GM20000 (cell line): ENCODE measurements around the gene ADCY3.

ENCODE experiments used
- DNase-seq: peaks from one replicate; pipeline ENCODE4 v3.0.0; 2012; ENCODE audit warnings: low spot score
- TF ChIP-seq, protein P1 (sequence below): IDR thresholded peaks from 2 replicates; pipeline ENCODE4 v1.5.1; 2012; ENCODE audit warnings: mild to moderate bottlenecking, control low read depth; ENCODE audit errors: extremely low read depth, missing control alignments

Gene ADCY3

DNA sequence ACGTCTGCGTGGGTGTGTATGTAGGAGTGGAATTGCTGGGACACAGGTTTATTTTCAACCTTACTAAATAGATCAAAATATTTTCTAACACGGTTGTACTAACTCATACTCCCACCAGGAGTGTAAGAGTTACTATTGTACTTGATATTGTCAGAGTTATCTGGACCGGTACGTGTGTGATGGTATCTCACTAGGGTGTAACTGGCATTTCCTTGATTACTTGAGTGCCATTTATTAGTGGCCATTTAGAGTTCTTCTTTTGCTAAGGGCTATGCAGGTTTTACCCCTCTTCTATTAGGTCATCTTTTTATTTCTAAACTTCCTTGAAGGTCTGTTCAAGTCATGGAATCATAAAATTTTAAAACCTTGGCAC is 93.3 kb downstream of the ADCY3 start:
- DNase-seq: no peak
- TF ChIP-seq, protein P1, sequence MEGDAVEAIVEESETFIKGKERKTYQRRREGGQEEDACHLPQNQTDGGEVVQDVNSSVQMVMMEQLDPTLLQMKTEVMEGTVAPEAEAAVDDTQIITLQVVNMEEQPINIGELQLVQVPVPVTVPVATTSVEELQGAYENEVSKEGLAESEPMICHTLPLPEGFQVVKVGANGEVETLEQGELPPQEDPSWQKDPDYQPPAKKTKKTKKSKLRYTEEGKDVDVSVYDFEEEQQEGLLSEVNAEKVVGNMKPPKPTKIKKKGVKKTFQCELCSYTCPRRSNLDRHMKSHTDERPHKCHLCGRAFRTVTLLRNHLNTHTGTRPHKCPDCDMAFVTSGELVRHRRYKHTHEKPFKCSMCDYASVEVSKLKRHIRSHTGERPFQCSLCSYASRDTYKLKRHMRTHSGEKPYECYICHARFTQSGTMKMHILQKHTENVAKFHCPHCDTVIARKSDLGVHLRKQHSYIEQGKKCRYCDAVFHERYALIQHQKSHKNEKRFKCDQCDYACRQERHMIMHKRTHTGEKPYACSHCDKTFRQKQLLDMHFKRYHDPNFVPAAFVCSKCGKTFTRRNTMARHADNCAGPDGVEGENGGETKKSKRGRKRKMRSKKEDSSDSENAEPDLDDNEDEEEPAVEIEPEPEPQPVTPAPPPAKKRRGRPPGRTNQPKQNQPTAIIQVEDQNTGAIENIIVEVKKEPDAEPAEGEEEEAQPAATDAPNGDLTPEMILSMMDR: no peak

DNA sequence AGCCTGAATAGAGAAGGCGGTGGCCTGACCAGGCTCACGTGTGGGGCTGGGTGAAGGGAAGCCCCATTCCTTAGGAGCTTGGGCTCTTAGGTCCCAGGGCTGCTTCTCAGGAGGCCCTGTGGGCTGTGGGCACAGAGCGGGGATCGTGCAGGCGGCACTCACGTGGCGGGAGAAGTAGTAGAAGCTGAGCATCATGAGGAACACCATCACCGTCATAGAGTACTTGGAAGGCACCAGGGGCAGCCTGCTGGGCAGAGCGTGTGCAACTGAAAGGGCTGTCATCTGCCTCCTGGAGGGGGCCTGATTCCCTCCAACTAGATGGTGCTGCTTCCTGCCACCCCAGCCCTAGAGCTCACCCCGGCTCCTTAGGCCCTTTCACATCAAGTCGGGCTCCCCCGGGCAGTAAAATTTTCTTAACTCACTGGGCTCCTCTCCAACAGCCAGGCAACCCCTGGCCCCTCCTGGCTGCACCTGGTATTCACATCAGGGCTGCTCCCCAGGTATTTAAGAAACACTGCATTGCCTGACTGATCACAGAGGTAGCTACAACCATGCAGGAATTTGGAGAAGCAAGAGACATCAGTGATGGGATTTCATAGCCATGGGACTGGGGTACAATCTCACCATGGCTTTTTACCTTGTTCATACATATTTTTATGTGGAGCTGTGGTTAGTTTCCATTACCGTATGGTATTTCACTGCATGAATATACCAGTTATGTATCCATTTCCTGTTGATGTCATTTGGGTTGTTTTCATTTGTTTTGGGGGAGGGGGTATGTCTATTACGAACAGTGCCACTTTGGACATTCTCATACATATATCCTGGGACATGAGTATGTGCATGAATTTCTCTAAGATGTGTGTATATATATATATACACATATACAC is 93.9 kb downstream of the ADCY3 start:
- TF ChIP-seq, protein P1: no peak
- DNase-seq: peak; percentile 7

DNA sequence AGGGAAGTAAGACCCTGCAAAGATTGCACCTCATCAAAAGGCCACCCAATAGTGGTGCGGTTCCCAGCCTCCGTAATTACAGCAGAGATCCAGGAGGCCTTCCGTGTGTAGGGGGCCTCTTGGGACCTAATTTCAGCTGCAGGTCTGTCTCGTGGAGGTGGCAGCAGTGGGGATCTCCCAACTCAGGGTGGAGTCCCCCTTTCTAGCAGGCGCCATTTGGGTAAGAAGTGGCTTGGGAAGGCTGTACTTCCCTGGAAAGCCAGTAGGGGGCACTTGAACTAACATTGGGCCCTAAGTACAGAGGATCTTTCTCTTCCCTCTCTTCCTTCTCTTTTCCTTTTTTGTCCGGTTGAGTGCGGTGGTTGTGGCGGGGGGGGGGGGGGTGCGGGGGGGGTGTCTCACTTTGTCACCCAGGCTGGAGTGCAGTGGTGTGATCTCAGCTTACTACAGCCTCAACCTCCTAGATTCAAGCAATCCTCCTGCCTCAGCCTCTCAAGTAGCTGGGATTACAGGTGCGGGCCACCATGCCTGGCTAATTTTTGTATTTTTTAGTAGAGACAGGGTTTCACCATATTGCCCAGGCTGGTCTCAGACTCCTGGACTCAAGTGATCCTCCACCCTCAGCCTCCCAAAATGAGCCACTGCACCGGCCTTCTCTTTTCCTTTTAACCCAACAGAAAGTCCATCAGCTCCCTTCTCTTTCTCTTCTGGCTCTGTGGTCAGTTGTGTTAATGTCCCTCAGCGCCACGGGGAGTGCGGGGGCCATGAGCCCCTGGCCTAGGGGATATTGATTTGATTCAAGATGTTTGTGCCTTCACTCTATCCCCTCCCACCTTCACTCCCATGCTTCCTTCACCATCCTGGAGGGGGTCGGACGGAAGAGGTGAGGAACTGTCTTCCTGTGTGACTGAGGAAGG is 94.8 kb downstream of the ADCY3 start:
- TF ChIP-seq, protein P1: peak; percentile 32
- peak; percentile 54 for DNase-seq

DNA sequence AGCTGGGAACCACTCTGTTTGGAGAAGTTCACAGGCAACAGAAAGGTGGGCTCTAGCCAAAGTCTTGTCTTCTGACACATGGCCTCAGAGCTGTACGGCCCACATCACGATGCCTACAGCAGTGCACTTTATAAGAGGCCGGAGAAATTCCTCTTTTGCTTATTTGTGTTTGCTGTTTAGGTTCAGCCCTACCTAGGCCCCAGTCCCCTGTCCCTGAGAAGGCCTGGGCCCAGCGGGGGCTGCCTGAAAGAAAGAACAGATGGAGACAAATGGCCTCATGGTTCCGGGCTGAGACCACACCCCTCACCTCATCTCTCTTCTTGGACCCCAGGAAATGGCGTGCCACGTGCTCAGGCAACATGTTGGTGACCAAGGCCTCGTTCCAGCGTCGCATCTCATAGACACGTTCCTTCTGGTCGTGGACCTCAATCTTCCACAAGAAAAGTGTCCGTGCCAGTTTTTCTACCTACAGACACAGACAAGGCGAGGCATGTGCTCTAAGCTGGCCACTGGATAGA is 95.9 kb downstream of the ADCY3 start:
- no peak for DNase-seq
- TF ChIP-seq, protein P1: no peak

DNA sequence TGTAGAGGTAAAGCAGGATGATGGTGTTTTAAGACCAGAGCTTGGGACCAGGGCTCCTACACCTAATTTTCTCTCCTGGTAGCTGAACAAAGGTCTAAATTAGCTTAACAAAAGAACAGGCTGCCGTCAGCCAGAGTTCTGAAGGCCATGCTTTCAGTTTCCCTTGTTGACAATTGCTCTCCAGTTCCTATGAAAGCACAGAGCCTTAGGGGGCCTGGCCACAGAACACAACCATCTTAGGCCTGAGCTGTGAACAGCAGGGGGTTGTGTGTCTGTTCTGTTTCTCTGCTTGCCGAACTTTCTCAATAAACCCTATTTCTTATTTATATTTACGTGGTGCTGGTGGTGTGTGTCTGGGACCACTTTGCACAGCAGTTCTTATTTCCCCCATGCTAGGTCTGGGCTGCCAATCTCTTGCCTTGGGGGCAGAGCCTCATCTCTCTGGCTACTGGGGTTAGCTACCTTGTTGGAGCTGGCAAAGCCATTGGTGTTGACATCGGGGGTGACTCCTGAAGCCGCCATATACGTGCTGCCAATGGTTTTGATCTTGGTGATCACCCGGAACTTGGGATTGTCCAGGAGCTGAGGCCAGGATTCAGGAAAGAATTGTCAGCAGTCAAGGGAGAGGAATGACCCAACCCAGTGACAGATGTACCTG is 97.9 kb downstream of the ADCY3 start:
- DNase-seq: no peak

DNA sequence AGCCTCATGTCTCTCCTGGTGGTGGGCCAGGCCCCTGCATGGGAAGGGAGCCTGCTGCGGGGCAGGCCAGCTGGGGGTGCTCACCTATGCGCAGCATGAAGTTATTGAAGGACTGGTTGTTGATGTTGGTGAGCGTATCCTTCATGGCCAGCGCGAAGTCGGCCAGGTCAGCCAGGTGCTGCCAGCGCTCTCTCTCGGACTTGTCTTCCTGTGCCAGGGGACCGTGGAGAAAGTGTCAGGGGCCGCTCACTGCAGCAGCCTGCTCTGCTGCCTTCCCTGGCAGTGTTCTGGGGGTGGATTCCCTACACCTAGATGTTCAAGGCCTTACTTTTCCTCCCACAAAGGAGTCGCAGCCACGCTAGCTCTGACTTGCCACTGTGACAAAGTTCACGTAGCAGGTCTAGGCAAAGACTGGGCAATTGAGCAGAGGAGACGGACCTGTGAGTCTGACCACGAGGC is 98.6 kb downstream of the ADCY3 start:
- no peak for DNase-seq
- TF ChIP-seq, protein P1: no peak

More for the DNA sequence above, 97.9 kb downstream of the ADCY3 start:
- TF ChIP-seq, protein P1: no peak
